ENCODE measurements around the gene TNIK.

Gene TNIK

DNA sequence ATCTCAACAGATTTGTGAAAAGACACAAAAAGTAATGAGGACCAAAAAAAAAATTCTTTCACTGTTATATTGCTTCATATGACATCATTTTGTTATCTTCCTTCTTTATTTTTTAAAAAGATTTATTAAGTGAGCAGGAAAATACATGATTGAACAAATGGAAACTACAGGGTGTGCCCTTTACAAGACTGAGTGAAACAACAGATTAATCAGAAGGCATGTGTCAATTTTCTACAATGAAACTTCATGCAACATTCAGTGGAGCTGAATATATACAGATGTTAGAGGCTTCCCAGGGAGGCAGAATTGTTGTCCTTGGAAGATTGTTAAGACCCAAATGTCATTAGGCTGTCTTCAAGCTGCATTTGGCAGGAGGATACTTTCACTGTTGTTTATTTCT is 405.3 kb downstream of the TNIK start:
- no peak overlapping the region for H3K27ac ChIP-seq
- TF ChIP-seq ZFX (IDR thresholded peaks at IDR 0.05), result no peak
- TF ChIP-seq CTCF (conservative IDR thresholded peaks at IDR 0.05), result no peak

GRCh38 chr3:171054231-171054630 is 406.0 kb downstream of the TNIK start:
- TF ChIP-seq ZFX (IDR thresholded peaks at IDR 0.05), result no peak
- no peak for TF ChIP-seq CTCF (conservative IDR thresholded peaks at IDR 0.05)
- no peak overlapping the region for H3K27ac ChIP-seq

- no peak overlapping the region for H3K27ac ChIP-seq
- TF ChIP-seq ZFX (IDR thresholded peaks at IDR 0.05) (no peak), CTCF (conservative IDR thresholded peaks at IDR 0.05) (peak; percentile 81)
These were observed 410.3 kb downstream of the TNIK start for GRCh38 chr3:171049861-171050444.

DNA sequence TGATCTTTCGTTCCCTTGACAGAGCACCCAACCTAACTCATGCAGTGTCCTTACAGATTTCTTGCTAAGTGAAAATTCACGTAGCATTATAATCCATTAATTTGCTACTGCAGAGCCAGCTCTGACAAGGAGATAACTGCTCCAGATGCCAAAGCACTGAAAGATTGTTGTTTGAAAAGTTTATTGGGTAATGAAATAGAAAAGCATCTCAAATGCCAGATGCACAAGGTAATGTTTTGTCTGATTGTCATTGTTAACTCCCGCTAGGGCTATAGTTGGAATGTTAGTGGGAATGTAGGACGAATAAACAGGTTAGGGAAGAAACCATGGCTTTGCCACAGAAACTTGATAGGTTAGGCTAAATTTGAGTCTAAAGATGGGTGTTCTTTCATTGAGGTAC is 413.4 kb downstream of the TNIK start:
- TF ChIP-seq ZFX (IDR thresholded peaks at IDR 0.05), result no peak
- no peak for TF ChIP-seq CTCF (conservative IDR thresholded peaks at IDR 0.05)
- no peak overlapping the region for H3K27ac ChIP-seq

DNA sequence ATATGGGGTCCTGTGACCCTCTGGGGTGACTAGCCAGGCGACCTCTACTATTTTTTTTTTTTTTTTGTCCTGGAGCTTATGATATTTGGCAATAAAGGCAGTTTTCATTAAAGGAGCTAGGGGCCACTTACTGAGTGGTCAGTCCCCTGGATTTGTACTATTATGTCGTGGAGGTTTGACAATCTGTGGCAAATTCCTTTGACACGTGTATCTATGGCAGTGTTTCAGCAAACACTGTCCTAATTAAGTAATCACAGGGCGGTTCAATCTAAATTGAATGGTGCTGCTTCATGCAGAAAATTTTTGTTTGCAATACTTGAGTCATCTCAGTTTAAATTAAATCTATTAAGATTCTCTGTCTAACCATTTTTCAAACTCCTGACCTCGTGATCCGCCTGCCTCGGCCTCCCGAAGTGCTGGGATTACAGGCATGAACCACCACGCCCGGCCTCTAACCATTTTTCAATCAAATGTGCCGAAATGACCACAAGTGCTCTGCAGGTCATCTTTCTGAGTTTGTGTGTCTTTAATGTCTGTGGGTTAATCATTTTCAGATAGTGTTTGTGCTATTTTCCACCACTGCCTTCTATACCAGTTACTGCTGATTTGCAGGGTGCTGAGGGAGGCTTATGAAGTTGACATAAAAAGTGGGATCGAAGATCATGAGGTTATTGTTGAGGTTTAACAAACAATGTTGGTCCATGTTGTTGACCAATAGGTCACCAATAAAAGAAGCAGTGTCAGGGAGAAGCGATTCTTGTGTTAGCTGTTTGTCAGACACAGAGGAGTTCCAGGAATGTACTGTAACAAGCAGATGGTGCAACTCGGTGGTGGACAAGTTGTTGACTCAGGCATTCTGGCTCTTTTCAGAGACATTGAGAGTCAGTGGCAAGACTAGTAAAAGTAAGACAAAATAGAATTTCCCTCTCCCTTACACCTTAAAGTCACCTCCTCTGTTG is 415.1 kb downstream of the TNIK start:
- TF ChIP-seq CTCF (conservative IDR thresholded peaks at IDR 0.05), result no peak
- no peak for TF ChIP-seq ZFX (IDR thresholded peaks at IDR 0.05)
- H3K27ac ChIP-seq, result no peak overlapping the region

DNA sequence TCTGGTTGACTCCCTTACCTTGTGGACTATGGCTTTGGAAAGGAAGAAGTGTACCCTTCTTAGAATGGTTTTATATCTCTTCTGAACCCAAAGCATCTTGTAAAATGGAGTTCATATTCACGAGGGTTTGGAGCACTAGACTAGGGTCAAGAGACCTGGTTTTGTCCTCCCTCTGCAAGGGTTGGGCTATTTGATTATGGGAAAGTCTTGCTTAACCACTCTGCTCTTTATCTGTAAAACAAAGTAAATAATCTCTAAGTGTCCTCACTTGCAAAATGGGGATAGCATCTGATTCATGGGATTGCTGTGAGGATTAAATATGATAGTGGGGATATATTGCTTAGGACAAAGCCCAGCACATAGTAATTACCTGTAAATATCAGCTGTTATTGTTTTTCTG is 415.8 kb downstream of the TNIK start:
- TF ChIP-seq ZFX (IDR thresholded peaks at IDR 0.05), result no peak
- no peak for TF ChIP-seq CTCF (conservative IDR thresholded peaks at IDR 0.05)
- no peak overlapping the region for H3K27ac ChIP-seq

- H3K27ac ChIP-seq, result no peak overlapping the region
- TF ChIP-seq ZFX (IDR thresholded peaks at IDR 0.05) (no peak), CTCF (conservative IDR thresholded peaks at IDR 0.05) (no peak)
These were observed 420.5 kb downstream of the TNIK start for GRCh38 chr3:171039674-171040073.
